Mesothelial cell of epicardium (in vitro differentiated cells): Measurements from ENCODE around the gene OR6C76. TPM values are rescaled to one million over a fixed set of nuclear protein-coding genes. Genes with fewer than 3 reads are reported as not detected.

Experiments used
- DNase-seq, 2 experiments: peaks; one replicate each; pipeline ENCODE4 v3.0.0; 2021; ENCODE audit warnings: low spot score in 2 of 2; ENCODE audit not compliant: unreplicated experiment in 2 of 2
- H3K27ac Mint-ChIP-seq: 2 replicates; pipeline ENCODE4 v1.8.0; 2021; ENCODE audit warnings: mixed read lengths
- H3K27me3 Mint-ChIP-seq: 2 replicates; pipeline ENCODE4 v1.8.0; 2021; ENCODE audit warnings: low read depth, mixed read lengths
- H3K36me3 Mint-ChIP-seq: 2 replicates; pipeline ENCODE4 v1.8.0; 2021; ENCODE audit warnings: mixed read lengths
- H3K4me1 Mint-ChIP-seq: 2 replicates; pipeline ENCODE4 v1.8.0; 2021; ENCODE audit warnings: mixed read lengths
- H3K4me3 Mint-ChIP-seq: 2 replicates; pipeline ENCODE4 v1.8.0; 2021; ENCODE audit warnings: mild to moderate bottlenecking, moderate library complexity, mixed read lengths
- H3K9me3 Mint-ChIP-seq: 2 replicates; pipeline ENCODE4 v1.8.0; 2021; ENCODE audit warnings: mixed read lengths
- total RNA-seq: library from RNA; stranded (reverse); gene quantifications from 3 replicates; pipeline ENCODE4 v1.2.1, GENCODE V29; 2021
- TF ChIP-seq, protein P1 (sequence below): fragments of 200-600 bp; sonication (generic); IDR thresholded peaks from one replicate; pipeline ENCODE4 v1.5.0; 2021; ENCODE audit warnings: antibody characterized with exemption; ENCODE audit not compliant: unreplicated experiment

The OR6C76 gene
- total RNA-seq = not detected in 3 replicates

DNA sequence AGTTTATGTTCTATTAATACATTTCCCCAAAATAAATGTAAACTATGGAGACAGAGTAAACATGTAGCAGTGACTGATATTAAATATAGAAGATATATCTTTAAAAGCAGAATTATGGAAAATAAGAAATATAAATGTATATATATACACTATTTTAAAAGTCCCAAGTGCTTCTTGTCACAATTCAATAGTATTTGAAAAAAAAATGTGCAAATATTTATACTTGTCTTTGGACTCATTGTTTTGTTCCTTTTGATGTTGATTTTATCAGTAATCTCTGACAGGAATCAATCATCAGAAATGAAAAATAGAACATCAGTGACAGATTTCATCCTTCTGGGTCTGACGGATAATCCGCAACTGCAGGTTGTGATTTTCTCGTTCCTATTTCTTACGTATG lies at the start of gene OR6C76:
TSS of gene OR6C76 (plus strand) at position 301 of the 400 bp plus-strand sequence. CDS start at position 301, 0 bp downstream.
- no peaks in the 10 kb centered on the region for H3K9me3 Mint-ChIP-seq
- TF ChIP-seq, protein P1, sequence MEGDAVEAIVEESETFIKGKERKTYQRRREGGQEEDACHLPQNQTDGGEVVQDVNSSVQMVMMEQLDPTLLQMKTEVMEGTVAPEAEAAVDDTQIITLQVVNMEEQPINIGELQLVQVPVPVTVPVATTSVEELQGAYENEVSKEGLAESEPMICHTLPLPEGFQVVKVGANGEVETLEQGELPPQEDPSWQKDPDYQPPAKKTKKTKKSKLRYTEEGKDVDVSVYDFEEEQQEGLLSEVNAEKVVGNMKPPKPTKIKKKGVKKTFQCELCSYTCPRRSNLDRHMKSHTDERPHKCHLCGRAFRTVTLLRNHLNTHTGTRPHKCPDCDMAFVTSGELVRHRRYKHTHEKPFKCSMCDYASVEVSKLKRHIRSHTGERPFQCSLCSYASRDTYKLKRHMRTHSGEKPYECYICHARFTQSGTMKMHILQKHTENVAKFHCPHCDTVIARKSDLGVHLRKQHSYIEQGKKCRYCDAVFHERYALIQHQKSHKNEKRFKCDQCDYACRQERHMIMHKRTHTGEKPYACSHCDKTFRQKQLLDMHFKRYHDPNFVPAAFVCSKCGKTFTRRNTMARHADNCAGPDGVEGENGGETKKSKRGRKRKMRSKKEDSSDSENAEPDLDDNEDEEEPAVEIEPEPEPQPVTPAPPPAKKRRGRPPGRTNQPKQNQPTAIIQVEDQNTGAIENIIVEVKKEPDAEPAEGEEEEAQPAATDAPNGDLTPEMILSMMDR = no peak
- no peaks in the 10 kb centered on the region for H3K4me1 Mint-ChIP-seq
- H3K4me3 Mint-ChIP-seq = no peak within 1 kb of the TSS
- H3K36me3 Mint-ChIP-seq = no peaks in the 10 kb centered on the region
- peaks cover 6% of the 10 kb centered on the region for H3K27me3 Mint-ChIP-seq
- DNase-seq = no peak
- no peak within 1 kb of the TSS for H3K27ac Mint-ChIP-seq

DNA sequence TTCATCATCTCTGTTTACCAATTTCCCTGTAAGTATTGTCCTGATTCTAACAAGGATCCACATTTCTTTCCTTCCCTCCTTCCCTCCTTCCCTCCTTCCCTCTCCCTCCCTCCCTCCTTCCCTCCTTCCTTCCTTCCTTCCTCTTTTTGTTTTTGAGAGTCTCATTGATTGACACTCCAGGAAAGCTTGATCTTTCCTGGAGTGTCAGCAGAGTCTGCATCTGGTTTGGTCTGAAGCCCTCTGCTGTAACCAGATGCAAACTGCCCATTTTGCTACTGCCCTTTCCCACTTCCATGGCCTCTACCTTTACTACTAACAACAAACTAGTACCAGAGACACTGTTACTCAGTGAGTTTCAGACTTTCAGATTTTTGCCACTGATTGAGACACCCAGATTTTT lies 40.2 kb upstream of the OR6C76 start:
- no peaks in the 10 kb centered on the region for H3K4me1 Mint-ChIP-seq
- peaks cover 3% of the 10 kb centered on the region for H3K27me3 Mint-ChIP-seq
- H3K9me3 Mint-ChIP-seq = no peaks in the 10 kb centered on the region
- DNase-seq = no peak
- no peak overlapping the region for H3K4me3 Mint-ChIP-seq
- H3K36me3 Mint-ChIP-seq = no peaks in the 10 kb centered on the region
- H3K27ac Mint-ChIP-seq = no peak overlapping the region
- TF ChIP-seq, protein P1 = no peak

DNA sequence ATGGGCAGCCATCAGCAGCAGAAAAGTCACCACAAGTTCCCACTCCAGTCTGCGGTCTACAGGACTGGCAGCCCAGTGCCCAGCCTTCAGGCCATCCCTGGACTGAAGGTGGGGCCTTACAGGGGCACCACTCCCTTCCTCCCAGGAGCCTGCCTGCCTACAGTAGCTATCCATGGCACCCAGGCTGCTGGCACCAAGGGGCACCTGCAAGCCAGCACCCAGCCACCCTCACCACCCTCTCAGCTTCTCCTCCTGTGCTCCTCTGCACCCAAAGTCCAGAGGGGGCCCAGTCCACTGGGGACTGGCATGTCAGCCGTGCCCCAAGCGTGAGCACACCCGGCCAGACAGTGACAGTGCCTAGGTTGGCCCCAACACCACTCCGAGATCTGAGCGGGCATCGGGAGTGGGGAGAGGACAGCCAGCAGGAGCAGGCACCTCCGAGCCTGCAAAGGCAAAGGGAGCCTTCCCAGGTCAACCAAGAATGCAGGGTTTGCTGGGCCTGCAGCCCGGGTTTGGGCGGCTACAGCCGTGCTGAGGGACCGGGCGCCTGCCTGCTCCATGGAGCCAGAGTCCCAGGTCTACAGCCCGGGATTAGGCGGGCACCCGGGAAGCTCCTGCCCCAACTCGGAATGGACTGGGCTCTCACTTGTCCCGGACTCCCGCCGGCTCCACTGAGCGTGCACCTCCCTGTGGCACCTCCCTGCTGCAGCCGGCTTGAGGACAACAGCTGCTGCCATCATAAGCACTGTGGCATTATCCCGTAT lies 33.8 kb upstream of the OR6C76 start:
- Mint-ChIP-seq H3K9me3 (no peaks in the 10 kb centered on the region), H3K4me1 (no peaks in the 10 kb centered on the region), H3K36me3 (no peaks in the 10 kb centered on the region), H3K27ac (no peak overlapping the region), H3K27me3 (peaks cover 17% of the 10 kb centered on the region), H3K4me3 (no peak overlapping the region)
- no peak for DNase-seq
- TF ChIP-seq, protein P1 = no peak

DNA sequence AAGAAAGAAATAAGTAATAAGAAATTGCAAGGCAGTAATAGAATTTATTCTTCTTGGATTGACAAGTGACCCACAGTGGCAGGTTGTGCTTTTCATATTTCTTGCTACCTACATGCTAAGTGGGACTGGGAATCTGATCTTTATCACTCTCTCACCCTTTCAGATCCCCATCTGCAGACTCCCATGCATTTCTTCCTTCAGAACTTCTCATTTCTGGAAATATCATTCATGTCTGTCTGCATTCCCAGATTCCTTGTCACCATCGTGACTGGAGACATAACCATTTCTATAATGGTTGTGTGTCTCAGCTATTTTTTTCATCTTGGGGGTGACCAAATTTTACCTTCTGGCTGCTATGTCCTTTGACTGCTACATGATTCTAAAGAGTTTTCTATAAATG lies 29.7 kb upstream of the OR6C76 start:
- no peaks in the 10 kb centered on the region for H3K4me1 Mint-ChIP-seq
- TF ChIP-seq, protein P1 = no peak
- DNase-seq = no peak
- H3K27ac Mint-ChIP-seq = no peak overlapping the region
- peaks cover 29% of the 10 kb centered on the region for H3K27me3 Mint-ChIP-seq
- H3K36me3 Mint-ChIP-seq = no peaks in the 10 kb centered on the region
- no peaks in the 10 kb centered on the region for H3K9me3 Mint-ChIP-seq
- H3K4me3 Mint-ChIP-seq = no peak overlapping the region

DNA sequence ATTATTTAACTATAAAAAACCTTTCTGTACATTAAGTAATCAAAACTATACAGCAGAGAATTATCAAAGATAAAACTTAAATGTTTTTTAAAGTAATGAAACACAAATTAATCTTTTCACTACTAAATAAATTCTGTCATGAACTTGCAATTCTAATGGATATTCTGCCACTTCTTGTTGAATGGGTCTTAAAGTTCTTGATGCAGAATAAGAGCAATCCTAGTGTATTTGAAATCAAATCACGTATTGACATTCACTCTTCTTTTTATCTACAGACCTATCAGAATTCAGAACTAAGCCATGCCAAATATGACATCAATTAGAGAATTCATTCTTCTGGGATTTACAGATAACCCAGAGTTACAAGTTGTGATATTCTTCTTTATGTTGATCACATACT lies 25.8 kb upstream of the OR6C76 start, which contains the start of gene OR6C65:
TSS of gene OR6C65 (plus strand) at position 301 of the 400 bp plus-strand sequence. CDS start at position 301, 0 bp downstream.
- no peaks in the 10 kb centered on the region for H3K36me3 Mint-ChIP-seq
- TF ChIP-seq, protein P1 = no peak
- no peak within 1 kb of the TSS for H3K27ac Mint-ChIP-seq
- no peaks in the 10 kb centered on the region for H3K9me3 Mint-ChIP-seq
- H3K4me3 Mint-ChIP-seq = no peak within 1 kb of the TSS
- peaks cover 23% of the 10 kb centered on the region for H3K27me3 Mint-ChIP-seq
- no peaks in the 10 kb centered on the region for H3K4me1 Mint-ChIP-seq
- no peak for DNase-seq
